Esophagus muscularis mucosa (tissue), 4 donors: Measurements from ENCODE around the gene VPS13D.

Experiments
- EP300 ChIP-seq: sonication (generic); formaldehyde crosslinking; IDR thresholded peaks from one replicate; pipeline ENCODE4 v1.6.1; 2017; ENCODE audit warnings: antibody characterized with exemption
- POLR2A ChIP-seq: fragments of 450-650 bp; IDR thresholded peaks from one replicate; pipeline ENCODE4 v1.6.1; 2017; ENCODE audit warnings: antibody characterized with exemption, moderate library complexity, mild to moderate bottlenecking, low read depth
- POLR2AphosphoS5 ChIP-seq, 2 donors: sonication (generic); formaldehyde crosslinking; IDR thresholded peaks; one replicate each; pipeline ENCODE4 v1.6.1; 2017; ENCODE audit warnings: antibody characterized with exemption in 2 of 2
- TF ChIP-seq, protein P1 (sequence below), 3 experiments: fragments of 200-600 bp in 2 of 3; fragments of 450-650 bp in 1 of 3; sonication (generic) in 2 of 3; IDR thresholded peaks; one replicate each; pipeline ENCODE4 v1.5.1; 2017 to 2019; ENCODE audit warnings: antibody characterized with exemption in 3 of 3, mild to moderate bottlenecking in 2 of 3, moderate library complexity in 1 of 3

DNA sequence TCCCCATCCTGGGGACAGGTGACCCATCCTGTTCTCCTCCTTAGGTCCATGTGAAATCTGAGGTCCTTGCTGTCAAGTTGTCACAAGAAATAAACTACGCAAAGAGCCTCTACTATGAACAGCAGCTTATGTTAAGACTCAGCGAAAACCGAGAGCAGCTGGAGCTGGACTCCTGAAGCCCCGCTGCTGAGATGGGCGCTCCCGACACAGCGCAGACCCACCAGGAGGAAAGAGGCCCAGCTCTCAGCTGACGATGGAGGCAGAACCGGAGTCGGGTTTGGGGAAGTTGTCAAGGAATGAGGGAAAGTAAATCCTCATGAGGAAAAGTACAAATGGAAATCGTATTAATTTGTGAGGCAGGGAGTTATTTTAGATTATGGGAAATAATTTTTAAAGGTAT, 279.0 kb downstream of the VPS13D start:
- TF ChIP-seq, protein P1, sequence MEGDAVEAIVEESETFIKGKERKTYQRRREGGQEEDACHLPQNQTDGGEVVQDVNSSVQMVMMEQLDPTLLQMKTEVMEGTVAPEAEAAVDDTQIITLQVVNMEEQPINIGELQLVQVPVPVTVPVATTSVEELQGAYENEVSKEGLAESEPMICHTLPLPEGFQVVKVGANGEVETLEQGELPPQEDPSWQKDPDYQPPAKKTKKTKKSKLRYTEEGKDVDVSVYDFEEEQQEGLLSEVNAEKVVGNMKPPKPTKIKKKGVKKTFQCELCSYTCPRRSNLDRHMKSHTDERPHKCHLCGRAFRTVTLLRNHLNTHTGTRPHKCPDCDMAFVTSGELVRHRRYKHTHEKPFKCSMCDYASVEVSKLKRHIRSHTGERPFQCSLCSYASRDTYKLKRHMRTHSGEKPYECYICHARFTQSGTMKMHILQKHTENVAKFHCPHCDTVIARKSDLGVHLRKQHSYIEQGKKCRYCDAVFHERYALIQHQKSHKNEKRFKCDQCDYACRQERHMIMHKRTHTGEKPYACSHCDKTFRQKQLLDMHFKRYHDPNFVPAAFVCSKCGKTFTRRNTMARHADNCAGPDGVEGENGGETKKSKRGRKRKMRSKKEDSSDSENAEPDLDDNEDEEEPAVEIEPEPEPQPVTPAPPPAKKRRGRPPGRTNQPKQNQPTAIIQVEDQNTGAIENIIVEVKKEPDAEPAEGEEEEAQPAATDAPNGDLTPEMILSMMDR (IDR thresholded peaks at IDR 0.05) = no peak
- TF ChIP-seq POLR2A = no peak
- no peak for TF ChIP-seq EP300
- TF ChIP-seq POLR2AphosphoS5 (IDR thresholded peaks at IDR 0.05) = no peak
